NOMO-1 treated with DMSO at 0.1 percent for 48 hours (cell line): ENCODE data around the gene RPTOR.

Source experiments
- DNase-seq: peaks from one replicate; lab custom pipeline; 2025; ENCODE audit not compliant: unreplicated experiment; lab: John Stamatoyannopoulos, UW

The RPTOR gene

DNA sequence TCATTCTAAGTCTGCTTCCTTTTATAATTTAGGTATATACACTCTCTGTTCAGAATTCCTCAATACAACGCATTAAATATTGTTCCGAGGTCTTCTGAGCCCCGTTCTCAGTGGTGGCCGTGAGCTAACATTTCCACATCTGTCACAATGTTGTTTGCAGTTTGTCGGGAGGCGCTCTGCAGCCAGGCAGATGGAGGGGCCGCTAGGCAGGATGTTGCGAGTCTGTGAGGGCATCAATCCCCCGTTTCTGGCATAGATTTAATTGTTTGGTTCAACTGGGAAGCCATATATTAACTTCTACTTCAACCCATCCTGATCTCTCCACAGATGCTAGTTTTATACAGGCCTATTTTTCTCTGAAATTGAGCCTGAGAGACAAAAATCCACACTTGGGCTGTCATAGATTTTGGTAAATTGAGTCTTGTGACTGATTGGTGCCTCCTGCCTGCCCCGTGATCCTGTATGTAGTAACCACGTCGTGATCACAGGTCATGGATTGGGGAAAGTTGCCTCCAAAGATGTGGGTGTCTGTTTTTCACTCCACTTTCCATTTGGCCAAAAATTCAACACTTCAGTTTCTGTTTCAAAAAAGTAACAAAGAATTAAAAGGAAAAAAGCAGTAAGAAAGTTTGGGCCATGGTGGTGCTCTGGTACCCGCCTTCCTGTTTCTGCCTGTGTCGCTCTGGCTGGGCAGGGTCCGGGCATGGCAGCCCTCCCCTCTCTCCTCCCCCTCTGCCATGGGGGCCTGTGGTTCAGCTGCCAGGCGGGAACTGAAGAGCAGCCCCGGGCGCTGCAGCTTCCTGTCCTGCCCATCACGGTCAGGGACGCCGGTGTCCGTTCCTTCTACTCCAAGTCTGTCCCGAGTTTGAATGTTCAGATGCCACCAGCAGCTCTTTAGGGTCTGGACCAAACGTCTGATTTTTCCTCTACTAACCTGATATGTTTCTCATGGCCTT lies 41.5 kb downstream of the RPTOR start:
- DNase-seq = no peak

DNA sequence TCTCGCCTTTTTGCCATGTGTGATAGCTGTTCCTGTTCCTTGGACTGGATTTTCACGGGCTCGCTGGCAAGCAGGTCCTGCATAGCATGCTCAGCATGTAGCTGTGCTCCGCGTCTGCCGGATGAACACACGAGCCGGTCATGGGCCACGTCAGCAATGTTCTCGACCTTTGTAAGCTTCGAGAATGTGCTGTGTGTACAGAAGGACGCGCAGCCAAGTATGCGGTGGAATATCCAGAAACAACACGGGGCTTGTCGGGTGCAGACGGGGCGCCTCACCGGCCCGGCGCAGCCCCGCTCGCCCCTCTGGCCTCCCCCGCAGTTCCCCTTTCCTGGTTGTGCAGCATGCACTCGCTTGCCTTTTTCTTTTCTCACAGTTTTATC lies 42.2 kb downstream of the RPTOR start:
- DNase-seq = no peak

- DNase-seq = no peak
These were observed 44.2 kb downstream of the RPTOR start for GRCh38 chr17:80588702-80589383.

GRCh38 chr17:80591788-80592187 lies 47.1 kb downstream of the RPTOR start:
- no peak for DNase-seq

DNA sequence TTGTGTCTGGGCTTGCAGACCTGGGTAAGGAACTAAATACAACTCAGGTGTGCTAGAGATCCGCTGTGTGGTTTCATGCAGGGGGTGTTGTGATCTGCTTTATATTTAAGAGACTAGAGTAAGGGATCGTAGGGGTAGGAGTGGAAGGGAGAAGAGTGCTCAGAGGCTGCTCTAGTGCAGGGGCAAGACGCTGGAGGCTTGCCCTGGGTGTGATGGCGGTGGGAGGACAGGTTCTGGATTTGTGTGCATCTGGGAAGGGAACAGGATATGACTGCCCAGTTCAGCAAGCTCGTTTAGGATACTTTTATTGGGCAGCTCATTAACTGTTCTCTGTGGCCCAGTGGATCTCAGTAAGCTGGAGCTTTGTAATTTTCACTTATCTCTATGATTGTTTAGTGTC lies 47.6 kb downstream of the RPTOR start:
- DNase-seq = no peak

GRCh38 chr17:80593181-80593580 lies 48.5 kb downstream of the RPTOR start:
- no peak for DNase-seq

GRCh38 chr17:80594431-80595269 lies 50.0 kb downstream of the RPTOR start:
- no peak for DNase-seq

- no peak for DNase-seq
These were observed 52.3 kb downstream of the RPTOR start for GRCh38 chr17:80596760-80597608.

- no peak for DNase-seq
These were observed 54.3 kb downstream of the RPTOR start for GRCh38 chr17:80598813-80599545.

GRCh38 chr17:80599546-80600305 lies 55.1 kb downstream of the RPTOR start:
- DNase-seq = peak; percentile 21

GRCh38 chr17:80601146-80601545 lies 56.5 kb downstream of the RPTOR start:
- DNase-seq = no peak

- peak; percentile 61 for DNase-seq
These were observed 58.8 kb downstream of the RPTOR start for GRCh38 chr17:80603396-80603795.

DNA sequence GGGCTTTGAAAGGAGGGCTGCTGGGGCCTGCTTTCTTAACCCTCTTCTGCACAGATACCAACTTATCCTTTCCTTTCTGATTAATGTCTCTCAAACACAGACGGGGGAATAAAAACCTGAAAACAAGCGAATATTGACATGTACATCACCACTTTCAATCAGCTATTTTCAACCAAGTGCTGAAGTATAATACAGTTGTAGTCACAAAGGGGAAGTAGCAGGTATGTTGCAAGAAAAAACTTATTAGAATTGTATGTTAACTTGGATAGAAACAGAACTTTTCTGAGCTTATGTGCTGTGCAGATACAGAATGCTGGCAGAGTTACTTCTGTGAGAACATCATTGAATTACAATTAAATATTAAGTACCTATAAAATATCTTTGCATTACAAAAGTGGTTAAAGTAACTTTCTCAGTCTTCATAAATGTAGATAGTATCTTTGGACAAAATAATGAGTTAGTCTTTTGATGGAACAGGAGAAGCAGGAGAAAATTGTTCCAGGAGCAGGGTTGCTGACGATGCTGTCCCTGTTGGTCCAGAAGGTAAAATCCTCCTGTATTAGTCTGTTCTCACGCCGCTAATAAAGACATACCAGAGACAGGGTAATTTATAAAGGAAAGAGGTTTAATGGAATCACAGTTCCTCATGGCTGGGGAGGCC lies 59.5 kb downstream of the RPTOR start:
- DNase-seq = peak; percentile 83

DNA sequence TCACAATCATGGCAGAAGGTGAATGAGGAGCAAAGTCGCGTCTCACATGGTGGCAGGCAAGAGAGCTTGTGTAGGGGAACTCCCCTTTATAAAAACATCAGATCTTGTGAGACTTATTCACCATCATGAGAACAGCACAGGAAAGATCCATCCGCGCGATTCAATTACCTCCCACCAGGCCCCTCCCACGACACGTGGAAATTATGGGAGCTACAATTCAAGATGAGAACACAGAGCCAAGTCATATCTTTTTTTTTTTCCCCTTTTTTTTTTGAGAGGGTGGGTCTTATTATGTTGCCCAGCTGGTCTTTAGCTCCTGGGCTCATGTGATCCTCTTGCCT lies 60.0 kb downstream of the RPTOR start:
- no peak for DNase-seq

- no peak for DNase-seq
These were observed 60.9 kb downstream of the RPTOR start for GRCh38 chr17:80605326-80606066.

GRCh38 chr17:80608326-80608725 lies 63.7 kb downstream of the RPTOR start:
- DNase-seq = no peak

GRCh38 chr17:80609757-80610156 lies 65.1 kb downstream of the RPTOR start:
- DNase-seq = no peak

GRCh38 chr17:80611816-80612215 lies 67.2 kb downstream of the RPTOR start:
- DNase-seq = no peak
